Suprapubic skin (tissue), 4 donors: ENCODE results near the gene KLHL14. TPM values are rescaled to one million over a fixed set of nuclear protein-coding genes. Genes with fewer than 3 reads are reported as not detected.

ENCODE experiments used
- DNase-seq, 2 donors: peaks; one replicate each; pipeline ENCODE4 v3.0.0-alpha.2; 2019; ENCODE audit warnings: low spot score in 2 of 2
- H3K27ac ChIP-seq: fragments of 200-600 bp; sonication (generic); one replicate; pipeline ENCODE4 v1.5.1; 2019
- H3K27me3 ChIP-seq: fragments of 200-600 bp; sonication (generic); one replicate; pipeline ENCODE4 v1.5.1; 2019
- H3K36me3 ChIP-seq: fragments of 200-600 bp; sonication (generic); one replicate; pipeline ENCODE4 v1.5.1; 2019
- H3K4me1 ChIP-seq: fragments of 200-600 bp; sonication (generic); one replicate; pipeline ENCODE4 v1.5.1; 2019
- H3K4me3 ChIP-seq: fragments of 200-600 bp; sonication (generic); one replicate; pipeline ENCODE4 v1.5.1; 2019; ENCODE audit warnings: mild to moderate bottlenecking
- H3K9me3 ChIP-seq: fragments of 200-600 bp; sonication (generic); one replicate; pipeline ENCODE4 v1.5.1; 2019
- CTCF ChIP-seq, 2 donors: fragments of 200-600 bp in 1 of 2; fragments of 450-650 bp in 1 of 2; sonication (generic) in 1 of 2; IDR thresholded peaks; one replicate each; pipeline ENCODE4 v1.5.1; 2016 to 2019; ENCODE audit warnings: antibody characterized with exemption in 2 of 2, mild to moderate bottlenecking in 1 of 2, moderate library complexity in 1 of 2
- EP300 ChIP-seq: sonication (generic); formaldehyde crosslinking; IDR thresholded peaks from one replicate; pipeline ENCODE4 v1.6.1; 2017; ENCODE audit warnings: antibody characterized with exemption
- POLR2A ChIP-seq, 2 donors: fragments of 450-650 bp; IDR thresholded peaks; one replicate each; pipeline ENCODE4 v1.6.1; 2017; ENCODE audit warnings: antibody characterized with exemption in 2 of 2, mild to moderate bottlenecking in 2 of 2, moderate library complexity in 2 of 2
- POLR2AphosphoS5 ChIP-seq, 3 donors: sonication (generic); formaldehyde crosslinking; IDR thresholded peaks; one replicate each; pipeline ENCODE4 v1.6.1; 2017; ENCODE audit warnings: antibody characterized with exemption in 3 of 3
- WGBS: methylation state at CpG from one replicate; pipeline ENCODE4 v1.1.5; 2018; 5-methylcytosine and 5-hydroxymethylcytosine counted together
- total RNA-seq, 4 donors: library from RNA; depleted of rRNA; stranded (reverse); fragments of >200 nt; gene quantifications; one replicate each; pipeline ENCODE4 v1.1.0, GENCODE V29; 2016

The KLHL14 gene
- total RNA-seq, 4 donors from 2014 or later: 0.13 to 0.24 TPM; not detected in 2

- Histone ChIP-seq H3K4me3 (no peak overlapping the region), H3K9me3 (no peaks in the 10 kb centered on the region), H3K27me3 (no peaks in the 10 kb centered on the region), H3K36me3 (no peaks in the 10 kb centered on the region), H3K27ac (no peak overlapping the region), H3K4me1 (no peaks in the 10 kb centered on the region)
- no peak for TF ChIP-seq EP300
- TF ChIP-seq POLR2A (IDR thresholded peaks at IDR 0.05): no peak
- no peak for TF ChIP-seq POLR2AphosphoS5 (IDR thresholded peaks at IDR 0.05)
- TF ChIP-seq CTCF (IDR thresholded peaks at IDR 0.05): no peak
- DNase-seq: no peak
- 79% methylated on average over 5 of the region's 5 CpGs for WGBS
Measured at GRCh38 chr18:32805354-32805753, 32.5 kb upstream of the KLHL14 start.

- TF ChIP-seq POLR2AphosphoS5 (IDR thresholded peaks at IDR 0.05): no peak
- no peak for TF ChIP-seq CTCF (IDR thresholded peaks at IDR 0.05)
- no peak for TF ChIP-seq EP300
- TF ChIP-seq POLR2A (IDR thresholded peaks at IDR 0.05): no peak
- no peak for DNase-seq
- H3K9me3 ChIP-seq: no peaks in the 10 kb centered on the region
- no peak overlapping the region for H3K4me3 ChIP-seq
- H3K4me1 ChIP-seq: no peaks in the 10 kb centered on the region
- H3K36me3 ChIP-seq: no peaks in the 10 kb centered on the region
- H3K27me3 ChIP-seq: no peaks in the 10 kb centered on the region
- no peak overlapping the region for H3K27ac ChIP-seq
- 76% methylated on average over 6 of the region's 6 CpGs for WGBS
Measured at GRCh38 chr18:32804134-32804888, 31.5 kb upstream of the KLHL14 start.

- no peaks in the 10 kb centered on the region for H3K9me3 ChIP-seq
- no peak overlapping the region for H3K4me3 ChIP-seq
- no peaks in the 10 kb centered on the region for H3K4me1 ChIP-seq
- WGBS: 80% methylated on average over 3 of the region's 3 CpGs
- no peaks in the 10 kb centered on the region for H3K36me3 ChIP-seq
- TF ChIP-seq POLR2AphosphoS5 (IDR thresholded peaks at IDR 0.05) (no peak), CTCF (IDR thresholded peaks at IDR 0.05) (no peak), EP300 (no peak), POLR2A (IDR thresholded peaks at IDR 0.05) (no peak)
- no peak overlapping the region for H3K27ac ChIP-seq
- no peak for DNase-seq
- no peaks in the 10 kb centered on the region for H3K27me3 ChIP-seq
Measured at GRCh38 chr18:32803568-32803967, 30.7 kb upstream of the KLHL14 start.

- Histone ChIP-seq H3K27ac (no peak overlapping the region), H3K4me1 (no peaks in the 10 kb centered on the region), H3K36me3 (no peaks in the 10 kb centered on the region), H3K4me3 (no peak overlapping the region), H3K9me3 (peaks cover 5% of the 10 kb centered on the region), H3K27me3 (no peaks in the 10 kb centered on the region)
- TF ChIP-seq POLR2A (IDR thresholded peaks at IDR 0.05) (no peak), POLR2AphosphoS5 (IDR thresholded peaks at IDR 0.05) (no peak), EP300 (no peak), CTCF (IDR thresholded peaks at IDR 0.05) (no peak)
- 83% methylated on average over 8 of the region's 8 CpGs for WGBS
- DNase-seq: no peak
Measured at GRCh38 chr18:32802591-32803451, 30.0 kb upstream of the KLHL14 start.

GRCh38 chr18:32801228-32801627 lies 28.4 kb upstream of the KLHL14 start:
- TF ChIP-seq POLR2AphosphoS5 (IDR thresholded peaks at IDR 0.05) (no peak), EP300 (no peak), CTCF (IDR thresholded peaks at IDR 0.05) (no peak), POLR2A (IDR thresholded peaks at IDR 0.05) (no peak)
- DNase-seq: no peak
- Histone ChIP-seq H3K4me3 (no peak overlapping the region), H3K27ac (no peak overlapping the region), H3K36me3 (no peaks in the 10 kb centered on the region), H3K4me1 (no peaks in the 10 kb centered on the region), H3K9me3 (peaks cover 5% of the 10 kb centered on the region), H3K27me3 (no peaks in the 10 kb centered on the region)
- 44% methylated on average over 1 of the region's 1 CpG for WGBS
